Activated CD4-positive, alpha-beta memory T cell treated with anti-CD3 and anti-CD28 coated beads for 36 hours (primary cell): ENCODE data around the gene PDLIM3. TPM values are rescaled to one million over a fixed set of nuclear protein-coding genes. Genes with fewer than 3 reads are reported as not detected.

Experiments
- CTCF ChIA-PET: fragments of 350-600 bp; sonication (Branson Sonifier 250); formaldehyde crosslinking; loops from one replicate; lab custom pipeline; 2021; ENCODE audit warnings: antibody characterized with exemption, inconsistent platforms; lab: Charles Lee
- POLR2A ChIA-PET: fragments of 350-600 bp; sonication (Branson Sonifier 250); formaldehyde crosslinking; loops from one replicate; lab custom pipeline; 2021; ENCODE audit warnings: antibody characterized with exemption; lab: Charles Lee
- DNase-seq: peaks from one replicate; pipeline ENCODE4 v3.0.0-alpha.2; 2020
- H3K27ac Mint-ChIP-seq: one replicate; pipeline ENCODE4 v1.8.0; 2021; ENCODE audit warnings: mixed read lengths
- H3K27me3 Mint-ChIP-seq: one replicate; pipeline ENCODE4 v1.8.0; 2021; ENCODE audit warnings: mixed read lengths
- H3K36me3 Mint-ChIP-seq: one replicate; pipeline ENCODE4 v1.8.0; 2021; ENCODE audit warnings: mixed read lengths
- H3K4me1 Mint-ChIP-seq: one replicate; pipeline ENCODE4 v1.8.0; 2021; ENCODE audit warnings: low read depth, mixed read lengths
- H3K4me3 Mint-ChIP-seq: one replicate; pipeline ENCODE4 v1.8.0; 2021; ENCODE audit warnings: mild to moderate bottlenecking, mixed read lengths
- H3K9me3 Mint-ChIP-seq: one replicate; pipeline ENCODE4 v1.8.0; 2021; ENCODE audit warnings: mixed read lengths
- intact Hi-C: fragments of 100-400 bp; cut with micrococcal nuclease; formaldehyde crosslinking; loops from one replicate; pipeline ENCODE4 v1.15.1; 2023
- total RNA-seq, 2 experiments: library from RNA; stranded (reverse); gene quantifications; one replicate each; pipeline ENCODE4 v1.2.3, GENCODE V29; 2021

PDLIM3 gene
- total RNA-seq, 2 experiments from 2014 or later = not detected

- intact Hi-C loops = loop anchor here (5.0 to 10.0 kb wide), 2 partner anchors 221 to 1968 kb away; partner anchors contain the start of gene ING2
Observed at GRCh38 chr4:185473247-185473646, 62.1 kb downstream of the PDLIM3 start.

GRCh38 chr4:185472103-185472542 is 63.2 kb downstream of the PDLIM3 start:
- peaks cover 14% of the 10 kb centered on the region for H3K27me3 Mint-ChIP-seq
- DNase-seq = no peak
- H3K27ac Mint-ChIP-seq = no peak overlapping the region
- intact Hi-C loops = loop anchor here (5.0 to 10.0 kb wide), 2 partner anchors 220 to 1967 kb away; partner anchors contain the start of gene ING2
- no peaks in the 10 kb centered on the region for H3K36me3 Mint-ChIP-seq
- H3K9me3 Mint-ChIP-seq = no peaks in the 10 kb centered on the region
- ChIA-PET CTCF (interaction anchor here (0.5 to 0.8 kb wide), 3 partner anchors 42 to 261 kb away, joined by 3 to 4 read pairs (median 3); no protein-coding TSS in a partner anchor), POLR2A (no interaction called here)
- H3K4me3 Mint-ChIP-seq = peak overlapping the region; percentile 77
- H3K4me1 Mint-ChIP-seq = peaks cover 4% of the 10 kb centered on the region

More at GRCh38 chr4:185473247-185473646, 62.1 kb downstream of the PDLIM3 start:
- DNase-seq = no peak
- H3K36me3 Mint-ChIP-seq = no peaks in the 10 kb centered on the region
- H3K4me1 Mint-ChIP-seq = peaks cover 4% of the 10 kb centered on the region
- no peak overlapping the region for H3K4me3 Mint-ChIP-seq
- ChIA-PET POLR2A (no interaction called here), CTCF (interaction anchor here (1.0 to 1.1 kb wide), 2 partner anchors 124 to 564 kb away, joined by 3 read pairs; no protein-coding TSS in a partner anchor)
- H3K27me3 Mint-ChIP-seq = peaks cover 20% of the 10 kb centered on the region
- no peak overlapping the region for H3K27ac Mint-ChIP-seq
- no peaks in the 10 kb centered on the region for H3K9me3 Mint-ChIP-seq

- ChIA-PET CTCF (interaction anchor here (0.5 to 0.8 kb wide), 3 partner anchors 42 to 260 kb away, joined by 3 to 4 read pairs (median 3); no protein-coding TSS in a partner anchor), POLR2A (no interaction called here)
- H3K36me3 Mint-ChIP-seq = no peaks in the 10 kb centered on the region
- H3K4me3 Mint-ChIP-seq = peak within 1 kb of the TSS; percentile 77
- DNase-seq = peak; percentile 94
- H3K27me3 Mint-ChIP-seq = peaks cover 9% of the 10 kb centered on the region
- peaks cover 4% of the 10 kb centered on the region for H3K4me1 Mint-ChIP-seq
- intact Hi-C loops = loop anchor here (1.0 to 10.0 kb wide), 9 partner anchors 46 to 1967 kb away; partner anchors contain the start of genes ANKRD37, CYP4V2, ING2 and SNX25
- H3K27ac Mint-ChIP-seq = no peak within 1 kb of the TSS
- no peaks in the 10 kb centered on the region for H3K9me3 Mint-ChIP-seq
Observed at GRCh38 chr4:185471235-185472102, 63.8 kb downstream of the PDLIM3 start, which contains the start of gene CCDC110. Gene CCDC110 (minus strand): TSS chr4:185471733. CDS start chr4:185471683, 50 bp downstream.

GRCh38 chr4:185470501-185471195 is 64.7 kb downstream of the PDLIM3 start:
- H3K4me3 Mint-ChIP-seq = peak overlapping the region; percentile 76
- no peak overlapping the region for H3K27ac Mint-ChIP-seq
- H3K27me3 Mint-ChIP-seq = peaks cover 9% of the 10 kb centered on the region
- CTCF ChIA-PET = interaction anchor here (1.2 kb wide), 1 partner anchor 127 kb away, joined by 3 read pairs; no protein-coding TSS in a partner anchor
- POLR2A ChIA-PET = no interaction called here
- intact Hi-C loops = loop anchor here (1.0 to 10.0 kb wide), 9 partner anchors 45 to 1966 kb away; partner anchors contain the start of genes ANKRD37, CYP4V2, ING2 and SNX25
- no peaks in the 10 kb centered on the region for H3K9me3 Mint-ChIP-seq
- peaks cover 4% of the 10 kb centered on the region for H3K4me1 Mint-ChIP-seq
- no peaks in the 10 kb centered on the region for H3K36me3 Mint-ChIP-seq
- DNase-seq = peak; percentile 56

- no peaks in the 10 kb centered on the region for H3K36me3 Mint-ChIP-seq
- ChIA-PET POLR2A (interaction anchor here (0.7 kb wide), 1 partner anchor 43 kb away, joined by 3 read pairs; a partner anchor contains a TSS), CTCF (interaction anchor here (1.2 kb wide), 1 partner anchor 128 kb away, joined by 3 read pairs; no protein-coding TSS in a partner anchor)
- peaks cover 4% of the 10 kb centered on the region for H3K4me1 Mint-ChIP-seq
- peaks cover 9% of the 10 kb centered on the region for H3K27me3 Mint-ChIP-seq
- intact Hi-C loops = loop anchor here (2.0 to 10.0 kb wide), 4 partner anchors 117 to 1965 kb away; partner anchors contain the start of genes CYP4V2 and ING2
- H3K4me3 Mint-ChIP-seq = no peak overlapping the region
- no peak for DNase-seq
- H3K27ac Mint-ChIP-seq = no peak overlapping the region
- no peaks in the 10 kb centered on the region for H3K9me3 Mint-ChIP-seq
Observed at GRCh38 chr4:185469580-185470154, 65.6 kb downstream of the PDLIM3 start.

- peaks cover 8% of the 10 kb centered on the region for H3K27me3 Mint-ChIP-seq
- peaks cover 4% of the 10 kb centered on the region for H3K4me1 Mint-ChIP-seq
- CTCF ChIA-PET = no interaction called here
- H3K9me3 Mint-ChIP-seq = no peaks in the 10 kb centered on the region
- H3K36me3 Mint-ChIP-seq = no peaks in the 10 kb centered on the region
- H3K27ac Mint-ChIP-seq = no peak overlapping the region
- POLR2A ChIA-PET = interaction anchor here (0.7 kb wide), 1 partner anchor 43 kb away, joined by 3 read pairs; a partner anchor contains a TSS
- H3K4me3 Mint-ChIP-seq = no peak overlapping the region
- no peak for DNase-seq
- intact Hi-C loops = no loop called here
Observed at GRCh38 chr4:185468999-185469398, 66.3 kb downstream of the PDLIM3 start.

- intact Hi-C loops = no loop called here
- ChIA-PET CTCF (no interaction called here), POLR2A (interaction anchor here (0.9 kb wide), 1 partner anchor 75 kb away, joined by 3 read pairs; no protein-coding TSS in a partner anchor)
- H3K36me3 Mint-ChIP-seq = no peaks in the 10 kb centered on the region
- H3K4me1 Mint-ChIP-seq = peaks cover 4% of the 10 kb centered on the region
- H3K27me3 Mint-ChIP-seq = peaks cover 7% of the 10 kb centered on the region
- no peak overlapping the region for H3K27ac Mint-ChIP-seq
- DNase-seq = no peak
- no peak overlapping the region for H3K4me3 Mint-ChIP-seq
- H3K9me3 Mint-ChIP-seq = no peaks in the 10 kb centered on the region
Observed at GRCh38 chr4:185467991-185468390, 67.3 kb downstream of the PDLIM3 start.

- Mint-ChIP-seq H3K36me3 (no peaks in the 10 kb centered on the region), H3K4me3 (no peak overlapping the region), H3K27me3 (peaks cover 7% of the 10 kb centered on the region), H3K9me3 (no peaks in the 10 kb centered on the region), H3K27ac (no peak overlapping the region), H3K4me1 (peaks cover 4% of the 10 kb centered on the region)
- intact Hi-C loops = no loop called here
- no peak for DNase-seq
- ChIA-PET CTCF (no interaction called here), POLR2A (no interaction called here)
Observed at GRCh38 chr4:185467101-185467500, 68.2 kb downstream of the PDLIM3 start.

GRCh38 chr4:185465707-185466106 is 69.6 kb downstream of the PDLIM3 start:
- H3K9me3 Mint-ChIP-seq = no peaks in the 10 kb centered on the region
- CTCF ChIA-PET = no interaction called here
- intact Hi-C loops = no loop called here
- POLR2A ChIA-PET = no interaction called here
- DNase-seq = no peak
- no peak overlapping the region for H3K4me3 Mint-ChIP-seq
- H3K27ac Mint-ChIP-seq = no peak overlapping the region
- peaks cover 4% of the 10 kb centered on the region for H3K4me1 Mint-ChIP-seq
- H3K27me3 Mint-ChIP-seq = peaks cover 8% of the 10 kb centered on the region
- H3K36me3 Mint-ChIP-seq = no peaks in the 10 kb centered on the region

GRCh38 chr4:185464887-185465286 is 70.4 kb downstream of the PDLIM3 start:
- POLR2A ChIA-PET = no interaction called here
- Mint-ChIP-seq H3K27ac (no peak overlapping the region), H3K9me3 (no peaks in the 10 kb centered on the region), H3K36me3 (no peaks in the 10 kb centered on the region), H3K4me3 (no peak overlapping the region), H3K27me3 (peaks cover 7% of the 10 kb centered on the region), H3K4me1 (no peaks in the 10 kb centered on the region)
- no peak for DNase-seq
- intact Hi-C loops = no loop called here
- CTCF ChIA-PET = interaction anchor here (0.6 kb wide), 1 partner anchor 142 kb away, joined by 3 read pairs; no protein-coding TSS in a partner anchor

GRCh38 chr4:185464183-185464582 is 71.1 kb downstream of the PDLIM3 start:
- no peak overlapping the region for H3K27ac Mint-ChIP-seq
- no peak overlapping the region for H3K4me3 Mint-ChIP-seq
- peaks cover 3% of the 10 kb centered on the region for H3K27me3 Mint-ChIP-seq
- no peaks in the 10 kb centered on the region for H3K36me3 Mint-ChIP-seq
- DNase-seq = no peak
- intact Hi-C loops = no loop called here
- no peaks in the 10 kb centered on the region for H3K9me3 Mint-ChIP-seq
- no peaks in the 10 kb centered on the region for H3K4me1 Mint-ChIP-seq
- CTCF ChIA-PET = no interaction called here
- POLR2A ChIA-PET = no interaction called here
